GM12891 (cell line): Measurements from ENCODE around the gene PURB.

ENCODE experiments used
- POLR2A ChIP-seq: IDR thresholded peaks from 2 replicates; pipeline ENCODE4 v1.6.1; 2011; ENCODE audit warnings: low read depth, low read length, control low read depth
- POLR2AphosphoS5 ChIP-seq: IDR thresholded peaks from 2 replicates; pipeline ENCODE4 v1.6.1; 2011; ENCODE audit warnings: low read depth, low read length, control low read depth
- SPI1 ChIP-seq: IDR thresholded peaks from 2 replicates; pipeline ENCODE4 v1.6.1; 2011; ENCODE audit warnings: low read depth, low read length, control low read depth
- TAF1 ChIP-seq: IDR thresholded peaks from 2 replicates; pipeline ENCODE4 v1.6.1; 2011; ENCODE audit warnings: low read depth, low read length, control low read depth

GRCh38 chr7:44912775-44913347, 27.5 kb upstream of the PURB start:
- TF ChIP-seq POLR2A (no peak), TAF1 (no peak), POLR2AphosphoS5 (no peak), SPI1 (no peak)
